Fibroblast of gingiva (primary cell): ENCODE data around the gene VEGFC.

Experiments
- DNase-seq: peaks from one replicate; pipeline ENCODE4 v3.0.0-alpha.2; 2011; ENCODE audit warnings: low read depth

Gene VEGFC, protein sequence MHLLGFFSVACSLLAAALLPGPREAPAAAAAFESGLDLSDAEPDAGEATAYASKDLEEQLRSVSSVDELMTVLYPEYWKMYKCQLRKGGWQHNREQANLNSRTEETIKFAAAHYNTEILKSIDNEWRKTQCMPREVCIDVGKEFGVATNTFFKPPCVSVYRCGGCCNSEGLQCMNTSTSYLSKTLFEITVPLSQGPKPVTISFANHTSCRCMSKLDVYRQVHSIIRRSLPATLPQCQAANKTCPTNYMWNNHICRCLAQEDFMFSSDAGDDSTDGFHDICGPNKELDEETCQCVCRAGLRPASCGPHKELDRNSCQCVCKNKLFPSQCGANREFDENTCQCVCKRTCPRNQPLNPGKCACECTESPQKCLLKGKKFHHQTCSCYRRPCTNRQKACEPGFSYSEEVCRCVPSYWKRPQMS

DNA sequence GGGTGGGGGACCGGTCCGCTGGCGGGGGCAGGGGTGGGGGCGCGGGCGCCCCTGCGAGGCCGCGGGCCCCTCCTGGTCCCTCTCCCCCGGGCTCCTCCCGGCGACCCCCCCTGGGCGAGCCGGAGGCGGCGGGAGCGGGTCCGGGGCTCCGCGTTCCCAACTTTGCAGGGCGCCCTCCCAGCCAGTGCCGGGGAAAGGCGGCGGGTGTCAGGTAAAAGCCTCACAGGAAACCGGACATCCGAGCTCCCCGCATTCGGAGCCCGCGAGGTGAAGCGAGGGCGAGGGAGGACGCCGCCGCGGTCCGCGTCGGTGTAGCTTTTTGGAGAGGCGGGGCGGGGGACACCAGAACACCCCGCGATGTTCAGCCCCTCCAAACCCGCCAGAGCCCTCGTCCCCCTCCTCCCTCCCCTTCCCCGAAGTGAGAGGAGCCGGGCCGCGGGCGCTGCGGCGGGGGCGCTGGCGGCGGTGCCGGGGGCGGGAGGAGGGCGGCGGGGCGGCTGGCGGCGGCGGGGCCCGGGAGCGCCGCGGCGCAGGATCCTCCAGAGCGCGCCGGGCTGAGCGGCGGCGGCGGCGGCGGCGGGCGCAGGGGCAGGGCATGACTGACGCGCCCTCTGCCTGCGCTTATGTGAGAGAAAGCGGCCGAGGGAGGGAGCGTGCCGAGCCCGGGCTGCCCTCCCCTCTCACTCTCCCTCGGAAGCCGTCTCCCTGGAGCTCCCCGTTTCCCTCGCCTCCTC is at the start of gene VEGFC:
VEGFC (minus strand) TSS at position 597 of the 734 bp plus-strand sequence. CDS start 611 bp downstream, outside the sequence.
- peak; percentile 80 for DNase-seq

DNA sequence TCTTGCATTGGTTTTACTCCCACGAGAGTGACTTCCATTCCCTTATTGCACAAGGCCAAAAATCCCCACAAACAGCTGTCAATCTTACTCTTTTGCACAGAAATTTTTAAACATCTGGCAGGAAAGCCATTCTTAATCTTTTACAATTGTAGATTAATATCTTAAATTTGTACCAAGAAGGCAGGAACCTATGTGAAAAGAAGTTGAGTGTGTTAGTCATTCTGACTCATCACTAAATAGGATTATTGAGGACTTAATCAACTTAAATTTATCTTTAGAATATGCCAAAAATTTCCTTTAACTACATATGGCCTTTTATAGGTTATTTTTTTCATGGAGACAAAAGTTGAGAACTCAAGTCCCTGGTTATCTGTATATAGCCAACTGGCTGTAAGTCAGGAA is 49.0 kb upstream of the VEGFC start:
- DNase-seq, result no peak

DNA sequence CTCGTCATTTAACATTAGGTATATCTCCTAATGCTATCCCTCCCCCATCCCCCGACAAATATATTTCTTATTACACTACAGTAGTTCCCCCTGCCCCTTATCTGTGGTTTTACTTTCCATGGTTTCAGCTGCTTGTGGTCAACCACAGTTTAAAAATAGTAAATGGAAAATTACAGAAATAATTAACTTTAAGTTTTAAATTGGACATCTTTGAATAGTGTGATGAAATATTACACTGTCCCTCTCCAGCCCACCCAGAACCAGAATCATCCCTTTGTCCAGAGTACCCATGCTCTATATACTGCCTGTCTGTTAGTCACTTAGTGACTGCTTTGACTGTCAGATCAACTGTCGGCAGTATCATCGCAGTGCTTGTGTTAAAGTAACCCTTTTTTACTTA is 47.4 kb upstream of the VEGFC start:
- no peak for DNase-seq

DNA sequence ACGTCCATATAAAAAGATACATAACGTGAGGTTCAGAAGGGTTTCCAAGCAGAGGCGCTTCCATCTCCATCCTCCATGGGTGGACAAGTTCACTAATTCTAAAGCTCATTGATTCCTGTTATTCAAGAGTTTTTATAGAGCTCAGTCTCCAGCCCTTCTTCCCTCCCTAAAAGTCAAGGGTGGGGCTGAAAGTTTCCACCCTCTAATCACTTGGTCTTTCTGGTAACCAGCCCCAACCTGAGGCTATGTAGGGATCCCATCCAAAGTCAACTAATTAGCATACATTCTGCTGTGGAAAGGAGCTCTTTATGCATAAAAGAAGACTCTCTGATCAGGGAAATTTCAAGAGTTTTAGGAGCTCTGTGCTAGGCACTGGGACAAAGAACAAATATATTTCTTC is 46.9 kb upstream of the VEGFC start:
- DNase-seq, result no peak

DNA sequence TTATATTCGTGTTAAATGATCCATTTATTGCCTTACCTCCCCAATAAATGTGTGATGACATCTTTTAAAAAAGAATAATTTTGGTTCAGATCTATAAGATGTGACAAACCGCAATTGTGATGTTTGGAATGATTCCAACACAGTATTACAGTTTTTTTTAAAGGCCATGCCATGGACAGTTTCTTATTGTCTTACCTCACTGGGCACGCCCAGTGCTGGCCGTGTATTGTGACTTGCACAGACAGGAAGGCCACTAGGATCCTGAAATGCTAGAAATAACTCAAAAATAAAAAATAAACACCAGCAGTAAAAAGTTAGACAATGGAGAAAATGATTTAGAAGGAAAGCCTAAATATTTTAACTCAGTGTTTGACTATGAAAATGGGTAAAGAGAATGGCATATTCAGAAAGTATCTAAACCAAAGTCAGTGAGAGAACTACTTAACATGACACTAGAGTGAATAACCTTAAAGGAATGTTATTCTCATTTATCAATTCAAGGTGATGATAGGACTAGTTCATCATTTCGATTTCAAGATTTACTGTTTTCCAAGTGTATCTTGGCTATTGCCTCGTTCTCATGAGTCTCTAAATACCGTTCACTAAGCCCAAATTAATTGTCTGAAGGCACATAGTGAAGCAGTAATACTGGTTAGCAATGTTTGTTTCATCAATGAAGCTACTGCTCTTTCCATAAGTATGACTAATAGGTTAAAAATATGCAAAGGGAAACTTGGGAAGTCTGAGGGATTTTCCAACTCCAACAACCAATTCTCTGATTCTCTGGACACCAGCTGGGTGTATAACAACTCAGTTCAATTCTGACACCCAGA is 46.1 kb upstream of the VEGFC start:
- no peak for DNase-seq

DNA sequence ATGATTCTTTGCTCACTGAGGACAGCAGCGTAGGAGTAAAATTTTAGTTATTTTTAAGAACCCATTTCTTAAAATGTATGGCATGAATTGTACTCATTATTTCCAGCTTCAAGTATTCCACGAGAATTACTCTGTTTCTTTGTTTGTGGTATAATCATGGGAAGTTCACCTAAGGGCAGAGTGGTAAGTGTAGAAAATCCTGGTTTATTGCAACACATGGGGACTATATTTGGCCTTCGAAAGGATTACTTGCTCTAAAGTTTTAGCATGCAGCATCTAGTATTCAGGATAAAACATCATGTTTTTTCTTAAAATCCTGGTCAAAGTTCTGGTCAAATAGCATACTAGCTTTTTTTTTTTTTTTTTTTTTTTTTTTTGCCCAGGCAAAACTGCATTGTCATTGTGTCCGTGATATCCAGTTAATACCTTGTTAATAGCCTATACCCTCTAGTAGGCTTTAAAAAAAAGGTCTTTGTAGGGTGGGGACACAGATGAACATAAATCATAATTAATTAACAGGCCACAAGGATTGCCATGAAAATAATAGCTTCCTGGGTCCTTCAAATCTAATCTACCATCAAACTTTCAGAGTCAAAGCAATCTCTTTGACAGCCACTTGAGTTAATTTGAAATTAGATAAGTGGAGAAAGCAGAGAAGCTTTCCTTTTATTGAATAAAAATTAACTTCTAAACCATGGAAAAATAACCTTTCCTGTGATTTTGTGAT is 44.6 kb upstream of the VEGFC start:
- no peak for DNase-seq

DNA sequence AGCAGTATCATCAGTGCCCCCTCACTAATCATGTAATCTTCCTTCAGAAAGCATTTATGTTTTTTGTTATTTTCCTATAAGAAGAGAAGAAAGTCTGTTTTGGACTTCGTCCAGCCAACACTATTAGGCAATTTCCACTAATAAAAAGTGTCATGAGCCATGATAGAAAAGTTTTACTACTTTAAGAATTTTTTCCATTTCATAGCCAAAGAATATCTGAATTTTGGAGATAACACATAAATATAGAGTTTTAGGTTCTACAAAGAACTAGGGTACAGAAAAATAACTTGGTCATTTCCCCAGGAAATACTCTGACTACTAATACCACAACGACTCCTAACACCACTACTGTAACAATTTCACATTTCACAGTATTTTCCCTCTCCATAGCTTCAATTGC is 41.8 kb upstream of the VEGFC start:
- no peak for DNase-seq

DNA sequence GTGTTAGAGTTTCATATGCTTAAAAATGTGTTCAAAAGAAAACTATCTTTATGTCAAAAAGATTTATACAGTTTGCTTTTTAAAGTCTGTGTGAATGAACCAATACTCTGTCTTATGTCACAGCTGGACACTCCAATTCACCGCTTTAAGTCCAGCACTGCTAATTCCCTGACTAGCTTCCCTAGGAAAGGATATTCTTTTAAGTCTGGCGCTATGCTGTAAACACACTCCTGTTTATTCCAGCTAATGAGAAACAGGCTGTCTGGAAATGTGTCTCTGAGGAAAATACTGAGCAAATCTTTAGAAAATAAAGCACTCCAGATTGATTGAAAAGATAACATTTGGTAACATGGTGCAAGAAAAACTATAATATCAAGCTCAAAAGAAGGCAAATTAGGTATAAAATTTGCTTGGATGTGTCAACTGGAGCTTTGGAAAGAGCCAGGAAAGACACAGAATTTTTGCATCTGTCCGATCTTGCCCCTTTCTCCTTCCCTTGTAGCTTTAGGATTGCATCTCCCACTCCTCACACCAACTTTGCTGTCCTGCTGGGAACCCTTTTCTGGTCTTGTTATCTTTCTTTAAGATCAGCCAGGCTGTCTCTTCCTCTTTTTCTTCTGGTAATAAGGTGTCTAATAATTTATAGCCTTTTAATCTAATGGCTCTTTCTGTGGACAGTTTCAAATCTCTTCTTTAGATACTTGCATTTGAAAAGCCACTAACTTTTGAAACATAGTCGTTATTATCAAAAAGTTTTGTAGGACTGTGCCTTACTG is 40.9 kb upstream of the VEGFC start:
- peak; percentile 47 for DNase-seq

DNA sequence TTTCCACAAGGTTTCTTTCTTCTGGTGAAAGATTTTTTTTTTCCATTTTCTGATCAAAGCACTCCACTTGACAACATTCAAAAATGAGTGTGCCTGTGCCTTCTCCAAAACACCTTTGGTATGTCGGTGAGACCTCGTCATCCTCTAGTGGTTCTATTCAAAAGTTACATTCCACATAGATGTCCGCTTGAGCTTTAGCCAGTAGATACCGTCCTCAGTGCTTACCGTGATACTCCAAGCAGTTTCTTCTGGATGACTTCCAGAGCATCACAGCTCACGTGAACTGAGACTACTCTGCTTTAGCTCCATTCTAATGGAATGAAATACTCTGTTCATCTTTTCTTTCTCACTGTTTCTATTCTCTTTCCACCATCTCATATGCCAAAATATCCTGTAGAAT is 38.2 kb upstream of the VEGFC start:
- DNase-seq, result no peak

DNA sequence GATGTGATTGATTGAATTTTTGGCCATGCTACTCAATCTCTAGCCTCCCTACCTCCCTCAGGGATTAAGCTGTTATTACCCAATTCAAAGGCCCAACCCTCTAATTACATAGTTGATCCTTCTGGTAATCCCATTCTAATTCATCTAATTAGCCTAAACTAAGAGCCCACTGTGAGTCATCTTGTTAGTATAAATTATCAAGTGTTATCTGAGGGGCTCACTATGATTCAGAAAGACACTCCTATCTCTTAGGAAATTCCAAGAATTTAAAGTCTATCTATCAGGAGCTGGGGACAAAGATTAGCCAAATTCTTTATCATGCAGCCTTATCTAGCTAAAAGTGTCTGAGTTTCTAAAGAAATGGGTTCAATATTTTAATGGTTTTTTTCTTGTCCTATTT is 32.9 kb upstream of the VEGFC start:
- DNase-seq, result no peak

DNA sequence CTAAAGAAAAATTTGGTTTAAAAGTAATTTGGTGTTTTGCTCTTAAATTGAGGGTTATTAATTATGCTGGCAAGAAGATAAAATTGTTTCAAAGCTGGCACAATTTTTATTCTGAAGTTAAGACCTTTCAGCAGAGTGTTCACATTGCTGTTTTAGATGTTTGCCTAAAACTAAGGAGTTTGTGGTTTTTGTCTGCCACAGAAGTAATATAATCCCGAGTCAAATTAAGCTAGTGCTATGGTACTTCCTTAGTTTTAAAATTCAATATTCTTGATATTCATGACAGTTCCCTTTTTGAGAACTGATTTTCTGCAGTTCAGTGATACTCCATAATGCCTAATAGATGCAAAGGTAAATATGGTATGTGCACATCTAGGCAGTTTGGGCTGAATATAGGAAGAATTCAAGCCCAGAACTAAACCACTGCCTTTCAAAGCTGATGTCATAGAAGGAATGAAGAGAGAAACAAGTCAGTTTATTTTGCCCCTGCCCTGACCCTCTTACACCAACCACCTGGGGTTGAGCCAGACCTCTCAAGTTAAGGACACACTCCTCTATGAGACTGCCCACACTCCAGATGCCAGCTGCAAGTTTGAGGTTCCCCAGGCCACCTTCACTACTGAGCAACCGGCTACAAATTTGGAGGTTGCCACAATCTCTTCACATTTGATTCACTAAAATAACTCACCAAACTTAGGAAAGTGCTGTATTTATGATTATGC is 32.1 kb upstream of the VEGFC start:
- DNase-seq, result no peak

DNA sequence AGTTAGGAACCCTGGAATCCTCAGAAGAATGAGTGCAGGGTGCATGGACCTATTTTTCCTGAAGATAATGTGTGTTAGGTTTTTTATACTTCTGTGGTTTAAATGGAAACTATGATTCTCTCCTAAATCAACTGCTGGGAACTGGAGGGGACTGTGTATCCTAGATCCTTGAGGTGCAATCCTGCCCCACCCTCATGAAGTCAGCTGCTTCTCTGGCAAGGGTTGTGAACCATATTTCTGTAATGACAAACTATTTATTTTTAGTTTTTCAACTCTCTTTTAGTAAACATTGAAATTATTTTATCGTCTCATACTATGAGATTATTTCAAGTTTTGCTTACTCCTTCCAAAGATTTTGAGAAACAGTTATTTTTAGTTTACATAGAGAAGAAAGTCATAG is 25.8 kb upstream of the VEGFC start:
- DNase-seq, result peak; percentile 46

DNA sequence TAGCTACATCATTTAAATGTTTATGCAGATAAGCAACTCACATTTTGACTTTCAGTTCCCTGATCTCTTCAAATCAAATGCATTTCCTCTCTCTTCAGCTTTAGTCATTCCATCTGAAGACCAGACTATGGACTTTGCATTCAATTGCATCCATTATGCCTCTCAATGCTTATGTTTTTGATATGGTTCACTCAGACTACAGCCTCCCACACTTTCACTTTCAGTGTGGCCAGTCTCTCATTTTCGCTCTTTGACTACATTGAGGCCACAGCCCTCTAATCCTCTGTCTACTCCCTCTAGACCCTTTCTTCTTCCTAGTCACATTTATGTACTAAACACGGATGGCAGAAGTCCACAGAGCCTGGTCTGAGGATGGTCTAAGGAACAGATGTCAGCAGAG is 24.5 kb upstream of the VEGFC start:
- DNase-seq, result no peak

DNA sequence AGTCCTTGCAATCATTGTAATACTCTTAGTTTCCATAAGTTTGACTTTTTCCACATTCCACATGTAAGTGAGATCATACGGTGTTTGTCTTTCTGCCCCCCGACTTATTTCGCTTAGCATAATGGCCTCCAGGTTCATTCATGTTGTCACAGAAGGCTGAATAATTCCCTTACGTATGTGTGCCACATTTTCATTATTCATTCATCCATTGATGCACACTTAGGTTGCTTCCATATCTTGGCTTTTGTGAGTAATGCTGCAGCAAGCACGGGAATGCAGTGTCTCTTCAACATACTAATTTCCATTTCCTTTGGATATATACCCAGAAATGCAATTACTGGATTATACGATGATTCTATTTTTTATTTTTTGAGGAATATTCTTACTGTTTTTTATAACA is 22.0 kb upstream of the VEGFC start:
- peak; percentile 44 for DNase-seq

DNA sequence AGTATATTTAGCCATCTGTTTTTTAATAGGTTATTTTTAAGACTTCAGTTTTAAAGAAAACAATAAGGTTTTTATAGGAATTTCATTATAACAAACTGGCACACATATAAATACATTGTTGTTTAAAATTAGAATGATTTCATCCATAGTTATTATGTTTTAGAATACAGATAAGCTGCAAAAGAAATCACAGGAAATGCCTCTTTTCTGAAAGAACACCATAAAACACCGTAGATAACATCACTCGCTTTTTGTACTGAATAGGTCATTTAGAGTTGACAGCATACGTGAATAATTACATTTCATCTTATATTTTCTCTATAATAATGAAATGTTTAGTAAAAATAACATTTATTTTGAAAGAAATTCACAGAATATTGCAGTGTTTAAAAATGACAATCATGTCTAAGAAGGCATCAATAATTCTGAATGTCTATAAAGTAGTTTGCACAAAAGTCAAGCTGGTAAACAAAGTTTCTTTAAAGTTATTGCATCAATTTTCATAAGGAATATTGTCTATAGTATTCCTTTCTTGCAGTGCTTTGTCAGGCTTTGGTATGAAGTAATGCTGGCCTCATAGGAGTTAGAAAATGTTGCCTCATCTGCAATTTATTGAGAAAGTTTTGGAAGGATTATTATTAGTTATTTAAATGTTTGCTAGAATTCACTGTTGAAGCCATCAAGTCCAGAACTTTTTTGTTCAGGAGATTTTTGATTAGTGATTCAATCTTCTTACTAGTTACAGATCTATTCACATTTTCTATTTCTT is 17.9 kb upstream of the VEGFC start:
- DNase-seq, result no peak

DNA sequence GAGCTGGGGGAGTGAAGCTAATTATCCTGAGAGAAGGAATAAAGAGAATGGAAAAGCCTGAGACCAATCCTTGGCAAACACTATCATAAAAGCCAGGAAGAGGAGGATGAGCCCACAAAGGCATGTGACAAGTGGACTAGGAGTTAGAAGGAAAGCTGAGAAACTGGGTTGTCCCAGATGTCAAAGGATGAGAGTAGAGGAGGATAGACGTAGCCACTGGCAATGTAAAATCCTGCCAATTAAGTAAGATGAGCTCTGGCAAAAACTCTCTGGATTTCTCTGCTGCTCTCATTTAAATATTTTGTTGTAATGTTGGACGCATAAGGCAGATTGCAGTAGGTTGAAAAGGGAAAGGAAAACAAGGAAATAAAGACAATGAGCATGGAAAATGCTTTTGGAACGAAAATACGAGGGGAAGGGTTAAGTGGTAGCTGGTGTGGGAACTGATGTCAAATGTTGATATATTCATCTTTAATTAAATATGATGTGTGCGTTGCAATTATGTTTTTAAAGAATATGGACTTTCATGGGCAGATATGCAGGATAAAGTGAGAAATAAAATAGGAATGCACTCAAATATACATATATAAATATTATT is 14.2 kb upstream of the VEGFC start:
- peak; percentile 23 for DNase-seq

DNA sequence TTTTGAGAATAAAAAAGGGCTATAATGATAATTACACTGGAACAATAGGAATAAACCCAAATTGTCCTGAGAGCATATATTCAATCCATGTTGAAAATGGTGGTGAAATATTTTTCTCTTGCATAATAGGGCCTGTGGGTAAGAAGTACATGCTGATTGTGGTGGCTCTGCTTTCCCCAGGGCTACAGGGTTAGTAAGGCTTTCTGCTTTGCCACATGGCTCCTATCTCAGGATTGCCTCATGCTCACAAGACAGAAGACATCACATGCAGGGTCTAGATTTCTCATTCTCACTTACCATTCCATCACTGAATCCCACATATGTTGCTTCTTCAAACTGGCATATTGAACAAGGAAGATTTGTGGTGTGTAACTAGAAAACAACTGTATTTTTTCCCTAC is 12.4 kb upstream of the VEGFC start:
- DNase-seq, result peak; percentile 90

DNA sequence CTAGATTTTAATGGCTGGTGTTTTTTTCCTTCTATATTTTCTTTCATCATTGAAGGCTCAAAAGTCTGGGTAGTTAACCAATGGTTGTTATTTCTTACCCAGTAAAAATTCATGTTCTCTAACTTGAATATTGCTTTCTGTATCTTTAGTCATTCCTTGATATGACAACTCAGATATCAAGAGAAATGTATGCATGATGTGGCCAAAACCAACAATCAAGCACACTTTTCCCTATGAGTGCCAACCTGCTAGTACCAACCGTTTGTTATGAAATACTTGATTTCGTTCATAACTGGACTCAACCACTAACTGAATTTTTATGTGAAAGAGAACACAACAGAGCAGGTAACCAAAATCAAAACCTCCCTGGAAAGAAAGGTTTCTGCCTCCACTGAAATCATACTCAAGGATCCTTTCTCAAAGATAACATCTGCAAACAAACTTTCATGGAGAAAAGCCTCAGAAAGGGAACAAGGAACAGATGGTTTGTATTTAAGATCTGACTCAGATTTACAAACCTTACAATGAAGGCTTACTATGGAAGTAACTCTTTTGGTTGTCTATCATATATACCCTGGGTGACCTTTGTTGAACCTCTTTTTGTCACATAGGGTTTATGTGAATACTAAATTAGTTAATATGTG is 8.3 kb upstream of the VEGFC start:
- no peak for DNase-seq

DNA sequence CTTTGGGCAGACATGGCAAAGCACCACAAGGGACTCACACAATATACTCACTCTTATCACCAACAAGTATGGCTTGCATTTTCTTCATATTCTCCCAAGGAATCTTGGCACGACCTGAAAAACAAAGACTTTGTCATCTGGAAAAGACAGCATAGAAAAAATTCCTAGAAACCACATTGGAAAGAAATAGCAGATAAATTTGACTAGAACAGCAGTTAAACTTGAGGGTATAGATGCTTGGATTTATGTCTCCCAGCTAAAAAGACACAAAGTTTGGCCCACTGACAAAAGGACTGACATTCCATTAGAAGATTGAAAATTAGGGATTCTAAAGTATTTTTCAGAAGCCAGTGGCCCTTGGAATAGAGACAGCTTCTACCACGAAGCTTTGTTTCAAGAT is 6.9 kb upstream of the VEGFC start:
- DNase-seq, result no peak
